ENCODE measurements around the gene CSNK1D.
"Not testable (repeated sequence)": the region's sequence is repeated elsewhere in the genome, so short reads cannot be mapped to it uniquely, and the experiment has no call there.

Gene CSNK1D

DNA sequence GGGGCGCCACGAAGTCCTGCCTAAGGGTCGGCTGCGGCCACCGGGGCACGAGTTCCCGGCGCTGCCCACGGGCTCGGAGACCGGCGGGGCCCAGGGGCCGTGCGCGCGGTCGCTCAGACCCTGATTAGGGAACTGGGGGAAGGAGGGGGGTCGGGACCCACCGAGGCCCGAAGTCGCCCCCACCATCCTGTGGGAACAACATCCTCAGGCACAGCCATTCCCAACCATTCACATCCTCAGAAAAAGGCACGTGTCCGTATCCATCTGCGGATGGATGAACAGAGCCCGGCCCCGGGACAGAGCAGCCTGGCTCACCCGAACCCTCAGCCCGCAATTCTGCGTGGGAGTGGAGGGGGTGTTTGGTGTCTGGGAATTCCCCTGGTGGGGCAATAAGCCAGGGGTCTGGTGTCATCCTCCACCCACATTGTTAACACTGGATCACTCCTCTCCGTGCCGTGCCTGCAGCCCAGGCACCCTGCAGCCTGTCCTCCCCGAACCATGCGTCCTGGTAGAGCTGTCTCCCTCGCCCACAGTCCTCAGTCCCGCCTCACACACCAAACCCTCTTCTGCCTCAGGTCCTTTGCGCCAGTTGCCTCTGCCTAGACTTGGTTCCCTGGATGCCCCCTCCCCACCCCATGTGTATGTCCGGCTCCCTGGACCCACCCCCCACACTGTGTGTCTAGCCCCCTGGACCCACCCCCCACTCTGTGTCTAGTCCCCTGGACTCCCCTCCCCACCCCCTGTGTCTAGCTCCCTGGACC, 60.1 kb downstream of the CSNK1D start:
- peak; percentile 84 for DNase-seq (ENCODE audit: low read depth)

DNA sequence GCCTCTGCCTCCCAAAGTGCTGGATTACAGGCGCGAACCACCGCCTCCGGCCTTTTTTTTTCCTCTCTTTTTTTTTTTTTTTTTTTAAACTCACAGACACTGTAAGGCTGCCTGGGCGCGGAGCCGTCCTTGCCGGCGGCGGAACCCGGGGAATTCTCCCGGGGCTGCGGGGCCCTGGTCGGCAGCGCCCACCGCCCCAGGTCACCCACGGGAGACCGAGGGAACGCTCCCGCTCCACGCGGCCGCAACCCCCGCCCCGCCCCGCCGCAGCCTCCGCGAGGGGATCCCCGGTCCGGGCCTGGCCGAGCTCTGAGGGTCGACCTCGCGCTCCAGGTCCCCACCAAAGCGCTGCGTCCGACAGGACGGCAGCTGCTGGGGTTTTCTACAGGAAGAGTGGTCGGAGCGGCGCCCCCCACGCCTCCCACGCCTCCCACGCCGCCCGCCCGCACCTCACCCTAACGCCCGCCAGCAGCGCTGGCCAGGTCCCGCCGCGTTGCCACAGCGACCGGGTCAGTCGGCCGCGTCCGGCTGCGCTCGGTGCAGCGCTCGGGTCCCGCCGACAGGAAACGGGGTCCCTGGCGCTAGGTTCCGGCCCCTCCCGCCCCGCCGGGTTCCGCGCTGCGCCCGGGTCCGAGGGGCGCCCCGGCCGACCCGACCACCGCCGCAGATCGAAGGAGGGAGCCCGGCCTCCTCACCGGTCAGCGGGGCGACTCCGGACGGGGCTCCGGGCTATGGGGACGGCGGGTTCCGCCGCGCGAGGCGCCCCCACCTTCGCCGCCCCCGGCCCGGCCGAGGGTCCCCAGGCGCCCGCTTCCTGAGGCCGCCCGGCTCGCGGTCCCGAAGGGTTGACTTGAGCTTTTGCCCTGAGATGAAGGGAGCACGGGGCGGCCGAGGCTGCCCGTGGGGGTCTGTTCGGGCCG, 60.9 kb downstream of the CSNK1D start, which contains the start of gene CCDC57:
TSS of gene CCDC57 (minus strand) at position 512 of the 920 bp plus-strand sequence. CDS start 10,898 bp downstream, outside the sequence.
- peak; percentile 80 for DNase-seq (ENCODE audit: low read depth)

DNA sequence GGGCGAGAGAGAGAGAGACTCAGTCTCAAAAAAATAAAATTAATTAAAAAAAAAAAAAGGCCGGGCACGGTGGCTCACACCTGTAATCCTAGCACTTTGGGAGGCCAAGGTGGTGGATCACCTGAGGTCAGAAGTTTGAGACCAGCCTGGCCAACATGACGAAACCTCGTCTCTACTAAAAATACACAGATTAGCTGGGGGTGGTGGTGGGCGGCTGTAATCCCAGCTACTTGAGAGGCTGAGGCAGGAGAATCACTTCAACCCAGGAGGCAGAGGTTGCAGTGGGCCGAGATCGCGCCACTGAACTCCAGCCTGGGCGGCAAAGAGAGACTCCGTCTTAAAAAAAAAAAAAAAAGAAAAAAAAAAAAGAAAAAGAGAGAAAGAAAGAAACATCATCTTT, 62.8 kb downstream of the CSNK1D start:
- DNase-seq (ENCODE audit: low read depth): not testable (repeated sequence)

DNA sequence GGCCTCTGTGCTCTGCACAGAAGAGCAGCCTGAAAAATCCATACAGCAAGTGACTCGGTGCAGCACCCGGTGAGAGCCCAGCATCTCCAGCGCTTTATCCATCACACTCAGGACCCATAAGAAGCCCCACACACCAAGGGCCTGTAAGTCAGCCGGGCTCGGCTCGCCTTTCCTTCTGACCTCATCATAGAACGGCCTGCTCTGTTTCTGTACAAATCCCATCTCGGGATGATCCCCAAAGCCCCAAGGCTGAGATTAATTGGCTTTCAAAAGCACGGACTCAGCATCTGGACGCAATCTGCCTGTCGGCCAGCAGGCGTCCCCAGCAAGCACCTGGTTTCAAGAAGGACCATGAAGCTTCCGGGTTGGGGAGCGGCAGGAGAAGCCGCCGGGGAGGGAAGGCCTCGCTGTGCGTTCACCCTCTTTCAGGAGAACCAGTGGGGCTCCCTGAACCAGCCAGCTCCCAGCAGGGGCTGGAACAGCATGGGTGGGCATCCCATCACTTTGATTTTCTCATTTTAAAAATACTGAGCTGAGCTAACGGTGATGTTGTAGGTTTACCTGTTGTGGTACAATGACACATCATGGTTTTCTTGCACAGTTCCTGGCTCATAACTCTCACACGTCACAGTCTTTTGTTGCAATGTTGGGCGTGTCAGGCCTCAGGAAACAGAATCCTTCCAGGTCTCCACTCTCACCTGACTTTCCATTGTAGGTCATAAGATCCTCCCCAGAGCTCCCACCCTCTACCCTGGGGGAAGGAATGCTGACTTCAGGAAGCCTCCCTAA, 67.6 kb downstream of the CSNK1D start:
- DNase-seq (ENCODE audit: low read depth): peak; percentile 90

DNA sequence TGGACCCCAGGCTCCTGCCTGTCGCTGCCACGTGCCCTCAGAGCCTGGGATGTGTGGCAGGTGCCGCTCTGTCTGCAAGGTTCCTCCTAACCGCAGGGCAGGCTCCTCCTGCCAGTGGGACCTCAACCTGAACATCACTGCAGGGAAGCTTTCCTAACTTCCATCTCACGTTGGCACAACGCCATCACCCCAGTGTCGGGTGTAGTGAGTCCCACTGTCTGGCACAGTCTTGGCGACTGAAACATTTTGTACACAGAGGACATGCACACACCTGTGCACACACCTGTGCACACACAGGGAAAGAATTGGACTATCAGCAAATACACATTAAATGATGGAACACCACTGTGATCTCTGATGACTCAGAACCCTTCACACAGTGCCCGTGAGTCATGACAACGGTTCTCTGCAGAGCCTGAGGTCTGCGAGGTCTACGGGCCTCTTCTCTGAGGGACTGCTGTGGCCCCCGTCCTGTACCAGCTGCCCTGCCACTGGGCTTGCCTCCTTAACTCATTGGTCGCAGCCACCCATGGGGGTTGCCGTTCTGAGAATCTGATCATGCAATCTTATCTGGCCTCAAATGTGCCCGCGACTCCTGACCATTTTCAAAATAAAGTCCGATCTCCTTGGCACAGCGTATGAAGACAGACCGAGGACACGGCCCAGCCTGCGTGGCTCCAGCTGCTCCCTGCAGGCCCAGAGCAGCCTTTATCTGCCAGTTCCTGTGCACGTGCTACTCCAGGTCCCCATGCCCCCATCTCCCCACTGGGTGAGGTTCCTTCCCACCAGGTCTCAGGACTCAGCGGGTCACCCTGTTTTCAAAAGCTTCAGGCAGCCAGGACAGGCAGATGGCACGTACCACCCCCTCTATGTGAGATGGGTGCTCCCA, 68.4 kb downstream of the CSNK1D start:
- peak; percentile 87 for DNase-seq (ENCODE audit: low read depth)

DNA sequence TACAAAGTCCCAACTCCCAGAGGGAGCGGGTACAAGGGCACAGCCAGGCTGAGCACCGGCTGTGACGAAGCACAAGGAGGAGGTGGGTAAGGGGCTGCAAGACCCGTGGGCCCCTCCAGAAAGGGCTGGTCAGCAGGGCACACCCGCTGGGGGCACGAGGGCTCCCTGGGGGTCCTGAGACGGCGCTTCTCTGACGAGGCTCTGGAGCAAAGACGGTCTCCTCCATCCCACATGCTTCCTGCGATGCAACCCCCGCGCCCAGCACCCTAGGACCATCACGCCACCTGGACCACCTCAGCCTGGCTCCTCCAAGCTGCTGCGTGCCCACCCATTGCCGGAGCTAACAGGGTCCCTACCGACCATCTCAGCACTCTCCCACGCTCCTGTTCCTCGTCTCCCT, 69.6 kb downstream of the CSNK1D start:
- DNase-seq (ENCODE audit: low read depth): no peak

DNA sequence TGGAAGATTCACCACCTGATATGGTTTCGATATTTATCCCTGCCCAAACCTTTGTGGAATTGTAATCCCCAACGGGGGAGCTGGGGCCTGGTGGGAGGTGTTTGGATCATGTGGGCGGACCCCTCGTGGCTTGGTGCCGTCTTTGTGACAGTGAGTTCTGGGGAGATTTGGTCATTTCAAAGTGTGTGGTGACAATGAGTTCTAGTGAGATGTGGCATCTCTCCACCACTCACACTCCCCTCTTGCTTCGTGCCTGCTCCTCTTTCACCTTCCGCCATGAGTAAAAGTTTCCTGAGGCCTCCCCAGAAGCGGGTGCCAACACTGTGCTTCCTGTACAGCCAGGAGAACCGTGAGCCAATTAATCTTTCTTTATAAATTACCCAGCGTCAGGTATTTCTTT, 70.5 kb downstream of the CSNK1D start:
- DNase-seq (ENCODE audit: low read depth): no peak

DNA sequence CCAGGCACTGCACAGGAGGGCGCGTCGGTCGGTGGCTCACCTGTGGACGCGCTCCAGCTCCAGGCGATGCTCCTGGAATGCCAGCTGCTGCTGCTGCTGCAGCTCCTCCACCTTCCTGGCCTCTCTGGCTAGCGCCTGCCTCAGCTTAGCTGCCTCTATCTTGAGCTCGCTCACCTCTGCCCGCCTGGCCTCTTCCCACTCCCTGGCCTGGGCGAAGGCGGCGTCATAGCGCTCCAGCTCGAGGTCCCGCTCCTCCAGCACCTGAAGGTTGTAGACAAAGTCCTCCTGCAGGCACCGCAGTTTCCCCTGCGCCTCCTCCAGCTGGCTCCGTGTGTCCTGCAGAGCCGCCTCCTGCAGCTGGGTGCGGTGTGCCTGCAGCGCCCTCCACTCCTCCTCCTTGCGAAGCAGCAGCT, 72.0 kb downstream of the CSNK1D start:
- DNase-seq (ENCODE audit: low read depth): no peak

DNA sequence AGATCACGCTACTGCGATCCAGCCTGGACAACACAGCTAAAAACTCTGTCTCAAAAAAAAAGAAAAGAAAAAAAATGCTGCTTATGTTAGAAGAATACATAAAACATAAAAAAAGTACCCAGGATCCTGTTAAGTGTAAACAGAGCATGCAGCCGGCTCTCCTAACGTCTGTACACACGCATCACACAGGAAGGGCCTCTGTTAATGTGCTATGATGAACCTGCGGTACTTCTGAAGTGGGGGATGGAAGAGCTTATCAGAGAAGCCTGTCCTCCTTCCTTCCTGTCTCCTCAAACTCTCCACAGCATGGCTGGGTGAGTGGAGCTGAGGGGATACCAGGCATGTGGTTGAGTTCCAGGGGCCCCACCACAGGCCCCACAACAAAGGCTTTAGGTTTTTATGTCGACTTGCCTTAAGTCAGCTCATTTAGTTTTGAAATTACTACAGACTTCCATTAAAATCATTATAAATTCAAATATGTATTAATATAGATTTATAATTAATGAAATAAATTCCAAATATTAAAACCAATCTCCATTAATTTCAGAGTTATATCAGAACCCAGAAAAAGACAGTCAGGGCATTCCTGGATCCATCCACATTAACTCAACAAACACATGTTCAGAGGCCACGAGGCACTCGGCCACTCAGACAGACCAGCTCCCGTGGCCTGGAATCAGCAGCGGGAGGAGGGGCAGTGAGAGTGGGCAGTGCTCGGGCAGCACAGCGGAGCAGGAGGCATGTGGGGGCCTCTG, 72.6 kb downstream of the CSNK1D start:
- no peak for DNase-seq (ENCODE audit: low read depth)

DNA sequence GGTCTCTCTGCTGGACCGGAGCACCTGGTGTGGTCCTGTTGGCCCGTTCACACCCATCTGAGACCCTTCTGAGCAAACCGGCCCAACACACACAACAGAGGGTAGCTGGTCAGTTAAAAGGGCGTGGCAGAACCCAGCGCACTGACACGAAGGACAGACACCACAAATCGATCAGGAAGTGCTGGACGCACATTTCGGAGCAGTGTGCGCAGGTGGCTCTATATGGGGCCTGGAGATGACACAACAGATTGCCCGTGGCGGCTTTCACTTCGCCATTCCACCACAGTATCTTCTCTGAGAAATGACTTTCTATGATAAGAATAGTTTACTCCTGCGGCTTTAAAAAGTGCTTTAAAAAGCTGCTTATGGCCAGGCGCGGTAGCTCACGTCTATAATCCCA, 73.4 kb downstream of the CSNK1D start:
- no peak for DNase-seq (ENCODE audit: low read depth)

DNA sequence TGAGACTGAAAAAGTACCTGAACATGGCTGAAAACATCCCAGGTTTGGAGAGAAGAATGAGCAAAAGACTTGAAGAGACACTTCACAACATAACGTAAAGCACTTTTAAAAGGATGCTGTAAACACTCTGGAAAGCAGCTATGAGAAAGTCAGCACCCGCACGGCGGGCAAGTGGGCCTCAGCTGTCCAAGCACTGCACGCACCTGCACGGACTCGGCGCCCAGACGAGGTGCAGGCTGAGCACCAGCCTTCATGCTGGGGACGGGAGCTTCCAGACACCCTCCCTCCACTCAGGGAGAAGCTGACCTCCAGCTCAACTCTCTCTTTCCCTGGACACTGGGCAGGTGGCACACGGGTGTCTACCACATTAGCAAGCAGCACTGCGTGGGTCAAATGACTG, 74.0 kb downstream of the CSNK1D start:
- DNase-seq (ENCODE audit: low read depth): no peak

DNA sequence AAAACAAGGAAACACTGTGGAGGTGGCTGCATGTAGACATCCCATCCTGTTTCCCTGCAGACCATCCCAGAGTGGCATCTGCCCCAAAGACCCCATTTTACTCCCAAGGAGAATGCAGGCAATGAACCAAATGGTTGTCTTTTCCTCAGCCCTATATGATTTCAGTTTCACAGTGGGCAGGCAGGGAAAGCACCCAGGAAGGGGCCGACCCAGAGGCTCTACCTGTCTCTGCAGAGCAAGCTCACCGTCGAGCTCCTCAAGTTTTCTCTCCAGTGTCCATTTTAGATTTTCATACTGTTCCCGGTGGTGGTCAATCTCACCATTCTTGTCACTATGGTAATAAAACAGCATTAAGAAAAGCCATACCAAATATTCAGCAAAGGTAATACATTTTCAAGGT, 75.4 kb downstream of the CSNK1D start:
- no peak for DNase-seq (ENCODE audit: low read depth)

DNA sequence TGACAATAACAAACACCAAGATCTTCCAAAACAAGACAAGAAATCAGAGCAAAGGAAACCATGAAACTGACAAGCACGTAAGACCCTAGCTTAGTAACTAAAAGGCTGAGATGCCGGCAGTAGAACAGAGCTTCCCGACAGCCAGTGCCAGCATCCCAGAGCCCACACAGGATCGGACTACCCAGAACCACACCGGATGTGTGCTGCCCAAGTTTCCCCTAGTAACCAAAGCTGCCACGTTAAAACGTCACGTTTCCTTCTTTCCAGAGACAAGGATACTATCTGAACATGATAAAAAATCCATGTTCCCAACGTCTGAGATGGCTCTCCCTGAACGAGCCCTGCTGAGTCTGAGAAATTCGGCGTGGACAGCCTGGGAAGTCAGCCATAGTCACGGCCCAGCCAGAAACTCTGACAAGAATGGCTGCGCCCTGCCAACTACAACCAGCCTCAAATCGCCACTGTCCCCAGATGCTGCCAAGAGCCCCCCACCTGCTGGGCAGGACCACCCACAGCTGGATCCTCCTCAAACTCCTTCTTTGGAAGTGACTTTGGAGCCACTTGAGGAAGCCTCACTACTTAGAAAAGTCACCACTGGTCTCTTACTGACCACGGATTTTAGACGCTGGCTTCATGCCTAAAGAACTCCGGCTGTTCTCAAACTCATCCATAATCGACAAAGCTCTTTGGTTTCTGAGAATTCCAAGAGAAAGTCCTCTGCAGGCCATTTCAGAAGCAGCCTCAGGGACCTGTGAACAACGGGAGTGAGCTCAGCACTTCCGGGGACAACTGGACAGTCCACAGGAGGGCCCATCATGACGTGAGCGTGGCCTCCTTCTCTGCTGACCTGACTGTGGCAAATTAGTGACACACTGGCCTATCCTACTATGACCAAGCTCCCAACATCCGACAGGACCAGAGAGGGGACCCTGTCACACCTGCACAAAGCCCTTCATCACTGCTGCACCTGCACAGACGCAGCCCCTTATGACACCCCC, 77.5 kb downstream of the CSNK1D start:
- no peak for DNase-seq (ENCODE audit: low read depth)

DNA sequence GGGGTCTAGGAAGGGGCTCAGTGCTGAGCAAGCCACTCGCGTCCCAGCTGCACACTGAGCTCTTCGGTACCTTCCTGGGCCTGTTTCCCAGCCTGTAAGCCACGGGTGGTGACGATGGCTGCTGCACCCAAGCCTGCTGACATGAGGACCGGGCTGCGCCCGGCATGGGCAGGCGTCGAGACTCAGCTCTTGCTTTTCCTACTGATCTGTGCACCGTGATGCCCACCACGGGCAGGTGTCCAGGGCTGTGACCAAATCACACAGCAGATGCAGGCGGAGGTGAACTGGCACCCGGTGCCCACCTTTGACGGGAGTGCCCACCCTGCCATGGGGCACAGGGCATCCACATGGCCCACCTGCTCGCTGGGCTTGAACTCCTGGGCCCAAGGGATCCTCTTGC, 78.7 kb downstream of the CSNK1D start:
- no peak for DNase-seq (ENCODE audit: low read depth)

DNA sequence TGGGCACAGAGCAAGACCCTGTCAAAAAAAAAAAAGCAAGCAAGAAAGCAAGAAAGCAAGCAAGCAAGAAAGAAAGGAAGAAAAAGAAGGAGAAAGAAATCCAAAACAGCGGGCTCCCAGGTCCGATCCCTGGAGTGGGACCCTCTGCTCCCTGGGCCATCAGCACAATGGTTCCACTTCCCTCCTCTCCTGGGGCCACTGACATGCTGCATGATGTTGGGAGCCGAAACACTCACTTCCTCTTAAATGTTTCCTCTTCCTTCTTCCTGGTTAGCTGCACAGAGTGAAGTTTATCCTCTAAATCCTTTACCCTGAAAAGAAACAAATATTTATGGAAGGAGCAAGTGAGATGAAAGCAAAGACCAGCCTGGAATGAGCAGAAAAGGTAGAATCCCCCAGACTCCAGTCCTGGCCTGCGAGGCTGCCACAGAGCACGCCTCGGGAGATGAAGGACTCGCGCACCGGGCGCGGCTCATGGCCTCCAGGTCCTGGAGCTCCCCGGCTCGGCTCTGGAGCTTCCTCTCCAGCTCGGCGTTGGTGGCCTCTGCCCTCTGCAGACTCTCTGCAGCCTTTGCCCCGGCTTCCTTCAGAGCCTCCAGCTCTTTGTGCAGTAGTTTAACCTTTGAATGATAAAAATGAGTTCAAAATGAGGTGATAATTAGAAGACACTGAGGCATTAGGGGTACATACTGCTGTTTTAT, 79.8 kb downstream of the CSNK1D start:
- DNase-seq (ENCODE audit: low read depth): no peak

DNA sequence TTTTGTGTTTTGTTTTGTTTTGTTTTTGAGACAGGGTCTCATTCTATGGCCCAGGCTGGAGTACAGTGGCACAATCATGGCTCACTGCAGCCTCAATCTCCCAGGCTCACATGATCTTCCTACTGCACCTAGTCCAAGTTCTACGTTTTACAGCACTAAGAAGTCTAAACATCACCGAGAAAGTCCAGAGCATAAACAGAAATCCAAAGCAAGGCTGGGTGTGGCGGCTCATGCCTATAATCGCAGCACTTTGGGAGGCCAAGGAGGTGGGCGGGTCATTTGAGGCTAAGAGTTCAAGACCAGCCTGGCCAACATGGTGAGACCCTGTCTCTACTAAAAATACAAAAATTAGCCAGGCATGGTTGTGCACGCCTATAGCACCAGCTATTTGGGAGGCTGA, 80.5 kb downstream of the CSNK1D start:
- not testable (repeated sequence) for DNase-seq (ENCODE audit: low read depth)

Data from EH (cell line).